Endodermal cell (in vitro differentiated cells): ENCODE data around the gene ADAM30. TPM values are rescaled to one million over a fixed set of nuclear protein-coding genes. Genes with fewer than 3 reads are reported as not detected.

Source experiments
- DNase-seq: peaks from one replicate; pipeline ENCODE4 v3.0.0-alpha.2; 2017
- H3K27ac ChIP-seq: 2 replicates; pipeline ENCODE4 v1.5.1; 2013; ENCODE audit warnings: mild to moderate bottlenecking, low read depth, low read length, moderate library complexity
- H3K27me3 ChIP-seq: 2 replicates; pipeline ENCODE4 v1.6.1; 2013; ENCODE audit warnings: mild to moderate bottlenecking, low read length, moderate library complexity; ENCODE audit not compliant: insufficient read depth, control insufficient read depth, poor library complexity, severe bottlenecking
- H3K36me3 ChIP-seq: 2 replicates; pipeline ENCODE4 v1.7.0; 2013; ENCODE audit warnings: mild to moderate bottlenecking, low read length, moderate library complexity; ENCODE audit not compliant: control insufficient read depth, insufficient read depth
- H3K4me1 ChIP-seq: one replicate; pipeline ENCODE4 v1.7.0; 2013; ENCODE audit warnings: low read length; ENCODE audit not compliant: control insufficient read depth, insufficient read depth
- H3K4me3 ChIP-seq: 2 replicates; pipeline ENCODE4 v1.5.1; 2013; ENCODE audit warnings: mild to moderate bottlenecking, low read length, moderate library complexity
- H3K9ac ChIP-seq: 2 replicates; pipeline ENCODE4 v1.6.1; 2013; ENCODE audit warnings: mild to moderate bottlenecking, low read length, moderate library complexity; ENCODE audit not compliant: poor library complexity, severe bottlenecking; ENCODE audit errors: extremely low read depth
- H3K9me3 ChIP-seq: 2 replicates; pipeline ENCODE4 v1.6.1; 2013; ENCODE audit warnings: mild to moderate bottlenecking, low read length, moderate library complexity; ENCODE audit not compliant: control insufficient read depth
- H3K27ac Mint-ChIP-seq: 2 replicates; pipeline ENCODE4 v1.8.0; 2020; ENCODE audit warnings: mixed read lengths
- H3K27me3 Mint-ChIP-seq: 2 replicates; pipeline ENCODE4 v1.8.0; 2021; ENCODE audit warnings: mild to moderate bottlenecking, mixed read lengths; ENCODE audit not compliant: insufficient read depth
- H3K36me3 Mint-ChIP-seq: 2 replicates; pipeline ENCODE4 v1.8.0; 2020; ENCODE audit warnings: low read depth, mixed read lengths
- H3K4me1 Mint-ChIP-seq: 2 replicates; pipeline ENCODE4 v1.8.0; 2020; ENCODE audit warnings: mixed read lengths
- H3K4me3 Mint-ChIP-seq: 2 replicates; pipeline ENCODE4 v1.8.0; 2020; ENCODE audit warnings: mild to moderate bottlenecking, moderate library complexity, mixed read lengths
- H3K9me3 Mint-ChIP-seq: 2 replicates; pipeline ENCODE4 v1.8.0; 2020; ENCODE audit warnings: mild to moderate bottlenecking, mixed read lengths
- WGBS, 2 experiments: methylation state at CpG; one replicate each; pipeline versions ENCODE4 v1.1.5 to v1.1.7; 2013; ENCODE audit warnings: missing lambda C conversion rate in 2 of 2, mixed read lengths in 1 of 2; ENCODE audit not compliant: insufficient coverage in 1 of 2, insufficient read length in 1 of 2; 5-methylcytosine and 5-hydroxymethylcytosine counted together
- total RNA-seq, 2 donors: library from RNA; stranded (reverse); fragmentation: NEBNext Ultra II Directional in 1 of 2; extraction: Animal tissue kit (Norgen Biotek cat#: 25700) in 1 of 2; gene quantifications; 2 replicates in 1 of 2; 3 replicates in 1 of 2; pipeline ENCODE4 v1.2.1, GENCODE V29; 2021
- TF ChIP-seq, protein P1 (sequence below): fragments of 200-600 bp; sonication (generic); conservative IDR thresholded peaks from 2 replicates; pipeline ENCODE4 v1.5.0; 2021; ENCODE audit warnings: antibody characterized with exemption, mild to moderate bottlenecking

The ADAM30 gene
- total RNA-seq, 2 donors from 2014 or later = not detected

DNA sequence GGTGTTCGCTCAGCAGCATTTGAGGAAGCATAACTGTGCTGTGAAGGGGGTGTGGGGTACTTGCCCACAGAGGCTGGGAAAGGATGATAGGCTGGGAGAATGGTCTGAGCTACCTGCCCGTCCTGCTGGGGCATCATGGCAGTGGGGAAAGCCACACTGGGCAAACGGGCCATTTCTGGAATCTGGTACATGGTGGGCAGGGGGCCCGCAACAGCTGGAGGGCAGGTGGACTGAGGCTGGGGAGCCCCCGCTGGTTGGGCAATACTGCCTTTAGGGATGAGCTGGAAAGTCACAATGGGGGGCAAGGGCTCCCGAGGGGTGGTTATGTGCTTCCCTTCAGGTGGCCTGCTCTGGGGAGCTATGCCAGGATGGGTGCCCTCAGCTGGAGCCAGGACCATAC lies 19.2 kb upstream of the ADAM30 start:
- Histone ChIP-seq H3K27ac (no peak overlapping the region), H3K9ac (no peak overlapping the region), H3K4me1 (peaks cover 10% of the 10 kb centered on the region), H3K27me3 (no peaks in the 10 kb centered on the region), H3K36me3 (peaks cover 71% of the 10 kb centered on the region), H3K9me3 (no peaks in the 10 kb centered on the region), H3K4me3 (no peak overlapping the region)
- H3K36me3 Mint-ChIP-seq = peaks cover 58% of the 10 kb centered on the region
- TF ChIP-seq, protein P1, sequence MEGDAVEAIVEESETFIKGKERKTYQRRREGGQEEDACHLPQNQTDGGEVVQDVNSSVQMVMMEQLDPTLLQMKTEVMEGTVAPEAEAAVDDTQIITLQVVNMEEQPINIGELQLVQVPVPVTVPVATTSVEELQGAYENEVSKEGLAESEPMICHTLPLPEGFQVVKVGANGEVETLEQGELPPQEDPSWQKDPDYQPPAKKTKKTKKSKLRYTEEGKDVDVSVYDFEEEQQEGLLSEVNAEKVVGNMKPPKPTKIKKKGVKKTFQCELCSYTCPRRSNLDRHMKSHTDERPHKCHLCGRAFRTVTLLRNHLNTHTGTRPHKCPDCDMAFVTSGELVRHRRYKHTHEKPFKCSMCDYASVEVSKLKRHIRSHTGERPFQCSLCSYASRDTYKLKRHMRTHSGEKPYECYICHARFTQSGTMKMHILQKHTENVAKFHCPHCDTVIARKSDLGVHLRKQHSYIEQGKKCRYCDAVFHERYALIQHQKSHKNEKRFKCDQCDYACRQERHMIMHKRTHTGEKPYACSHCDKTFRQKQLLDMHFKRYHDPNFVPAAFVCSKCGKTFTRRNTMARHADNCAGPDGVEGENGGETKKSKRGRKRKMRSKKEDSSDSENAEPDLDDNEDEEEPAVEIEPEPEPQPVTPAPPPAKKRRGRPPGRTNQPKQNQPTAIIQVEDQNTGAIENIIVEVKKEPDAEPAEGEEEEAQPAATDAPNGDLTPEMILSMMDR = no peak
- H3K4me3 Mint-ChIP-seq = no peak overlapping the region
- H3K9me3 Mint-ChIP-seq = no peaks in the 10 kb centered on the region
- peaks cover 12% of the 10 kb centered on the region for H3K4me1 Mint-ChIP-seq
- no peak overlapping the region for H3K27ac Mint-ChIP-seq
- no peaks in the 10 kb centered on the region for H3K27me3 Mint-ChIP-seq
- WGBS, 2 experiments = 92 to 95% methylated on average over 3 to 6 of the region's 6 CpGs
- DNase-seq = no peak

DNA sequence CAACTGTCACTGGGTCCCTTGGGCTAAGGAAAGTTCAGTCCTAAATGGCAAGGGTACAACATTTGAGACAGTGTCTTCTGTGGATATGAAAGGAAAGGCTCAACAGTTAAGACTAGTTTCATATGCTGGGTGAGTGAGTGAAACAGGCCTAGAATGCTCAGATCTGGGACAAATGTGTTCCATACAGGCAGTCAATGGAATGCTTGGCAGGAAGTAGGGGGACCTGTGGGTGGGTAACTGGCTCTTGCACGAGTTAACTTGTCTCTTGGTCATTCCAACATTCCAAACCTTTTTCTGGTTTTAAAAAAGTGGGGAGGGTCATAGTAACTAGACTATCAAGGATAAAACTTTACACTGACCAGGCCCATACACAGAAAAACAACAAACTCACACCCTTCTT lies 17.8 kb upstream of the ADAM30 start:
- no peak for DNase-seq
- Histone ChIP-seq H3K27me3 (no peaks in the 10 kb centered on the region), H3K4me3 (no peak overlapping the region), H3K36me3 (peaks cover 61% of the 10 kb centered on the region), H3K9me3 (no peaks in the 10 kb centered on the region), H3K4me1 (peaks cover 7% of the 10 kb centered on the region), H3K9ac (no peak overlapping the region), H3K27ac (no peak overlapping the region)
- Mint-ChIP-seq H3K9me3 (no peaks in the 10 kb centered on the region), H3K27ac (no peak overlapping the region), H3K36me3 (peaks cover 50% of the 10 kb centered on the region), H3K4me3 (no peak overlapping the region), H3K27me3 (no peaks in the 10 kb centered on the region), H3K4me1 (peaks cover 16% of the 10 kb centered on the region)
- WGBS, 2 experiments = 83% methylated on average over 1 of the region's 1 CpG; no CpG with 5 or more reads in 1 of the 2 experiments
- TF ChIP-seq, protein P1 = no peak

DNA sequence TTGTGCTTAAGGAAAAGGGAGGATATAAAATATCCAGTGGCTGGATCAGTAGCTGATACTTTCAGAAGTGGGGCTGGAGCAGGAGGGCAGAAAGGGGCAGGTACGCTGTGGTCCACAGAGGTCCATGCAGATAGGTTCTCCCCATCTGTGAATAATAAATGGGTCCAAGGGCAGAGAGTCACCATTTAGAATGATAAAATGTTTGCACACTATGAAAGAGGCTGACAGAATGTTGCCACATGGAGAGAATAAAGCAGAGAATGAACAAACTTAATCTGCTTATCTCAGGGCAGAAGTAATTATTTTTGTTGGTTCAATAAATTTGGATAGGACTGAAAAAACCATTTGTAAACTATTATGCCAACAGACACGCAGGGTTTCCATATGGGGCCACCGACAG lies 16.6 kb upstream of the ADAM30 start:
- Histone ChIP-seq H3K9me3 (no peaks in the 10 kb centered on the region), H3K27ac (no peak overlapping the region), H3K9ac (no peak overlapping the region), H3K36me3 (peaks cover 50% of the 10 kb centered on the region), H3K4me1 (peaks cover 7% of the 10 kb centered on the region), H3K4me3 (no peak overlapping the region), H3K27me3 (no peaks in the 10 kb centered on the region)
- Mint-ChIP-seq H3K9me3 (no peaks in the 10 kb centered on the region), H3K4me3 (no peak overlapping the region), H3K27ac (no peak overlapping the region), H3K4me1 (peaks cover 16% of the 10 kb centered on the region), H3K36me3 (peaks cover 38% of the 10 kb centered on the region), H3K27me3 (no peaks in the 10 kb centered on the region)
- TF ChIP-seq, protein P1 = no peak
- no peak for DNase-seq
- 95 to 100% methylated on average over 3 of the region's 3 CpGs for WGBS, 2 experiments
